ENCODE measurements around the gene PTPN1.
A peak's percentile ranks its signal among the peaks of the same experiment; 100 is the strongest.
"Not testable (repeated sequence)": the region's sequence is repeated elsewhere in the genome, so short reads cannot be mapped to it uniquely, and the experiment has no call there.

PTPN1 gene

GRCh38 chr20:50509923-50510705, at the start of gene PTPN1:
TSS of gene PTPN1 (plus strand) at chr20:50510383. CDS start at chr20:50510528, 145 bp downstream.
- DNase-seq: peak; percentile 97

- peak; percentile 52 for DNase-seq
These were observed 49.4 kb upstream of the PTPN1 start for GRCh38 chr20:50460608-50461267.

GRCh38 chr20:50462093-50462690, 48.0 kb upstream of the PTPN1 start:
- DNase-seq: no peak

- peak; percentile 43 for DNase-seq
These were observed 46.0 kb upstream of the PTPN1 start for GRCh38 chr20:50464026-50464724.

GRCh38 chr20:50464725-50465650, 45.2 kb upstream of the PTPN1 start:
- no peak for DNase-seq

- no peak for DNase-seq
These were observed 43.0 kb upstream of the PTPN1 start for GRCh38 chr20:50467174-50467573.

- DNase-seq: peak; percentile 5
These were observed 42.3 kb upstream of the PTPN1 start for GRCh38 chr20:50467718-50468356.

- DNase-seq: no peak
These were observed 41.8 kb upstream of the PTPN1 start for GRCh38 chr20:50468378-50468798.

GRCh38 chr20:50469176-50469723, 40.9 kb upstream of the PTPN1 start:
- peak; percentile 11 for DNase-seq

GRCh38 chr20:50469796-50470195, 40.4 kb upstream of the PTPN1 start:
- DNase-seq: no peak

GRCh38 chr20:50470264-50470858, 39.8 kb upstream of the PTPN1 start:
- peak; percentile 2 for DNase-seq

GRCh38 chr20:50471231-50471630, 39.0 kb upstream of the PTPN1 start:
- DNase-seq: peak; percentile 4

- no peak for DNase-seq
These were observed 37.2 kb upstream of the PTPN1 start for GRCh38 chr20:50472693-50473664.

- not testable (repeated sequence) for DNase-seq
These were observed 35.8 kb upstream of the PTPN1 start for GRCh38 chr20:50474356-50474755.

- DNase-seq: peak; percentile 4
These were observed 34.4 kb upstream of the PTPN1 start for GRCh38 chr20:50475681-50476292.

GRCh38 chr20:50477239-50477872, 32.8 kb upstream of the PTPN1 start:
- no peak for DNase-seq

GRCh38 chr20:50478162-50478990, 31.8 kb upstream of the PTPN1 start:
- DNase-seq: peak; percentile 62

- no peak for DNase-seq
These were observed 28.4 kb upstream of the PTPN1 start for GRCh38 chr20:50481741-50482140.

All from NCI-H69 (cell line).